Lung microvascular endothelial cell (primary cell): ENCODE data around the gene TMEM185A. TPM values are rescaled to one million over a fixed set of nuclear protein-coding genes. Genes with fewer than 3 reads are reported as not detected.
"Not testable (repeated sequence)": the region's sequence is repeated elsewhere in the genome, so short reads cannot be mapped to it uniquely, and the experiment has no call there.

Experiments
- DNase-seq, 2 donors: peaks; one replicate each; pipeline versions ENCODE4 v3.0.0 to v3.0.0-alpha.2; 2010; ENCODE audit warnings: low read depth in 2 of 2
- total RNA-seq: library from RNA; depleted of rRNA; stranded (reverse); fragments of >200 nt; gene quantifications from 2 replicates; pipeline ENCODE4 v1.2.1, GENCODE V29; 2014

TMEM185A gene
- total RNA-seq = 12.7 and 16.8 TPM in 2 replicates

DNA sequence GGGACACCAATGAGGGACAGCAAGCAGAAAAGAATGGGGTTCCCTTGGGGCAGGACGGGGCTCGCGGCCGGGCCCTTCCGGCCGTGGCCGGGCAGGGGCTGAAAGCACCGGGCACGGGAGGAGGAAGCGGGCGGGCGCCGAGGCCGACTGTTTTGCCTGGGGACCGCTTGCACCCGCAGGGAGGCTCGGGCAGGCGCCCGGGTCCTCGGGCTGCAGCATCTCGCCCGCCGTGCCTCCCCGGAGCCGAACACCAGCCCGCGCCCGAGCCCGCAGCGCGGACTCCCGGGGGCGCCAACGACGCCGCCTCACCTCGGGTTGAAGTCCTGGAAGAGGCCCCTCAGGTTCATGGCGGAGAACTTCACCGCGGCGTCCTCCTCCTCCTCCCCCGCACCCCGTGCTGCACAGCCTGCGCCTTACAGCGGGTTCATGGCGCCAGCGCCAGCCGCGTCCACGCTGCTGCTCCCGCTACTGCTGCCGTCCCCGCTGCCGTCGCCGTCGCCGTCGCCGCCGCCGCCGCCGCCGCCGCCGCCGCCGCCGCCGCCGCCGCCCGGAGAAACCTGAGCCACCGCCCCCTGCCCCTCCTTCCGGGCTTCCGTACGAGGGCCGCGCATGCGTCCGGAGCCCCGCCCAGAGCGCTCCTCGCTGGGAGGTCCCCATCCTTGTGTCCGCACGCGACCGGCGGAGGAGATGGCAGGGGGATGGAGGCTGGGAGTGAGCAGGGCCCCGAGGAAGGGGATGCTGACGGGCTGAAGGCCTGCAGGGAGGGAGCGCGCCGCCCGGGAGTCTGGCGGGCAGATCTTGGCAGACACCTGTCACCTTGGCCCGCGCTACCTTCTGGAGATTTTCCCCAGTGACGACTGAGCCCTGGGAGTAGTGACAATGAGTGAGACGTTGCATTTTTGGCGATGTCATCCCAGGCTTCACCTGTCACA is at the start of gene TMEM185A:
Gene TMEM185A, minus strand, starts transcription at position 559 of the 932 bp plus-strand sequence. Its CDS starts 212 bp downstream, at position 347.
- DNase-seq = peak; percentile 46 to 58

GRCh38 chrX:149681182-149681581 is 49.6 kb upstream of the TMEM185A start:
- no peak for DNase-seq

DNA sequence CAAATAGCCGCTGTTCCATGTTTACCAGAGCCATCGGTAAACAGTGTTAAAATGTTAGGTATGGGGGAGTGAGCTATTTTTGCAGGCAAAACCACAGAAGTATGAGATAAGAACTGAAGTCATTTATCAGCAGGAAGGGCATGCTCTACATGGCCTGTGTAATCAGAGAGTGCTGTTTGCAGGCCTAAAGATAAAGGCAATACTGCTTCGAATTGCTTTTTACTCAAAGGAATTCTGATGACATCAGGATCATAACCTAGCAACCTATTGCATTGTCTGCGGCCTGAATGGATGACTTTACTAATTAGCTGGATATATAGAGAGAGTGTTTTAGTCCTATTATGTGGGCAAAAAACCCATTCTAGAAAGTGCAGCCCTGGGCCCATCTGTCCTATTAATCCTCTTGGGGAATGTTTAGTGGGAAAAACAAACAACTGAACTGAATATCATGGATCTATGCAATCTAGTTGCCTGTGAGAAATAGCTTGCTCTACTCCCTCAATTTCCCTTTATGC is 47.6 kb upstream of the TMEM185A start:
- DNase-seq = not testable (repeated sequence)

DNA sequence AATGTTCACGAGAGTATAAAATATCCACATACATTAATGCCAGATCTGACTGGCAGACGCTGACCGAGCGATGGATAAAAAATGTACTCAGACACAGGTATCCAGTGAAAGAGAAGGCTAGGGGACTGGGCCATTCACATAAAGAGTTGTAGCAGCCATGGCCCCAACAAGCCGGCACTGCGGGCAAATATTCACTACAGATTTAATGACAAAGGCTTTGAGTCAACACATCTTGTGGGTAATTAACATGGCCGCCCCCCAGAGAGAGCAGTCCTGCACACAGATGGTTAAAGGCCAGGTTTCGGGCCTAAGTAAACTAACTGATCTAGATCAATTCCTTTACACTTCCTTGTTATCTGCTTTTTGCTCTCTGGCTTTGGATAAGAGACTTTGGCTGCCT is 44.0 kb upstream of the TMEM185A start:
- not testable (repeated sequence) for DNase-seq

DNA sequence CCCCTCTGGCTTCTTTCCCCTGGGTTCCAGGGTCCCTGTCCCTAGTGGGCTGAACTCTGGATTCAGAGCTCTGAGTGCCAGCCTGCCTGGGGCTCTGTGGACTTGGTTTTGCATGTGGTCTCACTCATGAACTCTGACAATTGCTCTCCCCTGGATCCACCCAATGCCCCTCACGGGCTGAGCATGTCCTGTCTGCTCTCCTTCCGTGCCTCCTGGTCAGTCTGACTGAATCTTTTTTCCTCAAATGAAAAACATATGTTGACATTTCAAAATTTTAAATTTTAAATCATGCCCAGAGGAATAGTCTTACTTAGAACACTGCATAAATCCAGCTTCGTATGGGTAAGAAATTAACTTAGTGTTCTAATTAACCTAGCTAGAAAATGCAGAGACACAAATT is 43.5 kb upstream of the TMEM185A start:
- not testable (repeated sequence) for DNase-seq

DNA sequence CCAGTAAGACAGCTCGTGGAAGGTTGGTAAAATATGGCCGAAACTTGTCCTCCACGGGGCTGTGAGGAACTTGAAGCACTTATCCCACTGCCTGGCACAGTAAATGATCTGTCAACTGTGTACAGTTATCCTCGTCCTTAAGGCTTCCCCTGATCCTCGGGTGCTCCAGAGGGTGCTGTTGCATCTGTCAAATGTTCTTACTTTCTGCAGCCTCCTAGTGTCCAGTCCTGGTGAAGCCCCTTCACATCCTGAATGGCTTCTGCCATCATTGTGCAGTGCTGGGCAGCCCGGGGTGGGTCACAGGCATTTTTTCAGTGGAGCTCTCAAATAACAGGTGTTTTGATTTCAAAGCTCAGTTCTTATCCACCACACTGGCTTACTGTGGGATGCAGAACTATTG is 29.0 kb upstream of the TMEM185A start:
- not testable (repeated sequence) for DNase-seq

DNA sequence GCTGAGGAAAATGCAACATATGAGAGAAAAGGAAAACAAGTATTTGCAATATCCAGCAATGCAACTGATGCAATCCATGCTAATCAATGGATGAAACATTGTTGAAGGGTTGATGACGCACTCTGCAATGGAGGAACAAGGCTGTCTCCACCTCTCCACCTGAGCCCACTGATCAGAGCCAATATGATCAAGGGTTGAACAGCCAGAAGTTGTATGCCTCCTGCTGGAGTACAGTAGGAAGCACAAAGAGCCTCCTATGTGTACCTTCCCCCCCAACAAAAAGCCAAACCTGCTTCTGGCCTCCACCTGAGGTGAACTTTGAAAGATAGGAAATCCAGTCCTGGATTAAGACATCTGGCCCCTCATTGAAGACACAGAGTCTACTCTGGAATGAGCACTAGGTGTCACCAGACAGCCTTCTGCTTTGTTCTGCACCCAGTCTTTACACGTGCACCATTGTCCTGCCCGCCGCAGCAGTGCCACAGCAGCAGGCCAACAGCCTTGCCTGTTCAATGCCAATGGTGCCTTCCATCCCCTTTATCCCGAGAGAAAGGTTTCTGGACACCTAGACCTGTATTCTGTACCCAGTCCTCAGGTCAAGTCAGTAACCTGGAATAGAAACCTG is 24.8 kb upstream of the TMEM185A start:
- not testable (repeated sequence) for DNase-seq

- no peak for DNase-seq
These were observed 20.8 kb upstream of the TMEM185A start for GRCh38 chrX:149652232-149652981.

DNA sequence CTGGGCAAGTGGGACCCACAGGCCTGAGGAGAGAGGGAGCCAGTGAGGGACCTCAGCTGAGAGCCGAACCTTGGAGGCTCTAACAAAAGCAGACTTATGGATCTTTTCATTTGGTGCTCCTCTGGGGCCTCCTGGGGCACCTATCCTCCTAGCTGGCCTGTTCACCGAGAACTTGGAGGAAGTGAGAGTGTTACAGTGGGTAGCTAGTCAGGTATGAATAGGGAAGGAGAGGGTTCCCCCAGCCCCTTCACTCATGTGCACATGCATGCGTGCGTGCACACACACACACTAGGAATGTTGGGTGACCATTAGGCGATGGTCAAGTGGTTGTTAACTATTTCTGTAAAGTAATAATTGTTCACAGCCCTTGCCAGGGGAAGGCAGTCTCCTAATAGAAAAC is 18.6 kb upstream of the TMEM185A start:
- DNase-seq = no peak

DNA sequence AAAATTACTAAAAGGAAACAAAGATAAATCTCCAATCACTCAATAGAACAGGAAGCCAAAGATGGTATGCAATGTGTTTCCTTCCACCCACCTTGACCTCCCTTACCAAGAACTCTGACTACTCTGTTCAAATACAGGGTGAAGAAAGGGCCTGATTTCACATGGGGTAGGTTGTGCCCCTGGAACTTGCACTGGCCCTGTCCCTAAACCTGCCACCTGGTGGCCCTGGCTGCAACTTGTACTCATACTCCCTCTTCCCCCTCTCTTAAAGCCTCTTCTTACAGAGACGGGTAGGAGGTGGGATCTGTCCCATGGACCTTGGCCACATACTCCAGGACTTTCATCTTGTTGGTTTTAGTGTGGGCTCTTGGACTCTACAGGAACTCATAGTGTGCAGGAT is 17.3 kb upstream of the TMEM185A start:
- DNase-seq = no peak

- DNase-seq = no peak
These were observed 15.9 kb upstream of the TMEM185A start for GRCh38 chrX:149647505-149647904.

DNA sequence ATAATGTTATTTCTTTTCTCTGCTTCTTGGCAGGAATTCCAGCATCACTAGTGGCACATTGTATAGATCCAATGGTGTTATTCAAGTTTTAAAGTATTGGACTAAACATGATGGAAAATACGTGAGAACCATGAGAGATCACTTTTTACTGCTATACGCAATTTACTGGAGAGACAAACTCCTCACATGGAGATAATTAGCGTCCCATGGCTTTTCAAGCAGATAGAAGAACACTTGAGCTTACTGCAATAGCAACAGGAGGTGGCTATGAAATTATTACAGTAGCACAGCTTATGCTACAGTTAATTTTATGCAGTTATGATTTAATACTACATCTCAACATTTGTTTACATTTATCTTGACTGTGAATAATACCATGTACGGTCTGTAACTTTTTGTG is 11.9 kb upstream of the TMEM185A start:
- DNase-seq = no peak

DNA sequence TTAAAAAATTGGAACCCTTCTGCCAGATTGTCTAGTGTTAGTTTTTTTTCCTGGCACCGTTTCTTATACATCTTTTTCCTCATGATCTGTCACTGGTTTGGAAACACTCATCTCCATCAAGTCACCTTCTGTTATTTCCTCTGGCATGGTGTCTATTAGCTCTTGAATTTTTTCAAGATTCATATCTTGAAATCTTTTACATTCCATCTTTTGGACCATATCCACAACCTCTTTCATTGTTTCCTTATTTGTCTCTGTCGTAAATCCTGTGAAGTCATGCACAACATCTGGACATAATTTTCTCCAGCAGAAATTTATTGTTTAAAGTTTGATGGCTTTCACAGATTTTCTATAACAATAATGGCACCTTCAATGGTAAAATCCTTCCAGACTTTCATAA is 10.2 kb upstream of the TMEM185A start:
- DNase-seq = no peak

- no peak for DNase-seq
These were observed 9.8 kb upstream of the TMEM185A start for GRCh38 chrX:149641432-149641831.

GRCh38 chrX:149639568-149639967 is 8.0 kb upstream of the TMEM185A start:
- no peak for DNase-seq

- no peak for DNase-seq
These were observed 7.3 kb upstream of the TMEM185A start for GRCh38 chrX:149638860-149639259.

GRCh38 chrX:149633511-149633910 is 1.9 kb upstream of the TMEM185A start:
- DNase-seq = no peak

GRCh38 chrX:149630681-149631233 is 835 bp downstream of the TMEM185A start:
- peak; percentile 30 to 54 for DNase-seq

DNA sequence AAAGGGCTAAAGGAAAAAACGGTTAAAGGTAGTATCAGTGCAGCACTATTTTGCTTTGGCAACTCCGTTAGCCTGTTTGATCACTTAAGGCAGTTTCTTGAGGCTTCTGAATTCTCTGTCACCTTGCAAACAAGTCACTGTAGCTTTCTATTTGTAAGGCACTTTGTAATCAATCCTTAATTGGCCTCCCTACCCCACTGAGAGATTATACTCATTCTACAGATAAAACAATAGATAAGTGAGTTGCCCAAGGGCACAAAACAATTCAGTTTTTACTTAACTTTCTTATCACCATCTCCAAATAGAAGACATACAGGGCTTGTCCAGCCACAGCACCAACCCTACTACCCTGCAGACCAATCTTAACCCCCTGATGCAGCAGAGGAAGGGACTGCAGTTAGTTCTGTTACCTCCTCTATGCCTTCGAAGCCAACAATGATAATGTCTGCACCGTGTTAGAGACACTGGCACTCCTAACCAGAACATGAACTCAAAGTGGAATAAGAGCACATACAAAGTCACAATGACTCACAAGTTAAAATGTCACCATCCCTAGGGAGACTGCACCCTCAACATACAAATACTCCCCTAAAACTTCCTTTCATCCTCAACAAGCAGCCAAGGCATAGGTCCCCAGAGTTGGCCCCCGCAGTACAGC is 1.7 kb downstream of the TMEM185A start:
- no peak for DNase-seq

- no peak for DNase-seq
These were observed 2.8 kb downstream of the TMEM185A start for GRCh38 chrX:149628768-149629167.

- DNase-seq = no peak
These were observed 3.3 kb downstream of the TMEM185A start for GRCh38 chrX:149628280-149628679.
